GM10266 (cell line): ENCODE data around the gene KRT6C.

Experiments
- DNase-seq: peaks from one replicate; pipeline ENCODE4 v3.0.0; 2012; ENCODE audit errors: extremely low spot score
- CTCF ChIP-seq: IDR thresholded peaks from 2 replicates; pipeline ENCODE4 v1.5.1; 2012; ENCODE audit warnings: mild to moderate bottlenecking, low read depth; ENCODE audit not compliant: control insufficient read depth, insufficient read depth; ENCODE audit errors: missing control alignments

KRT6C gene

GRCh38 chr12:52518574-52519386 lies 45.2 kb upstream of the KRT6C start:
- no peak for TF ChIP-seq CTCF
- DNase-seq: no peak

GRCh38 chr12:52517888-52518287 lies 44.3 kb upstream of the KRT6C start:
- DNase-seq: no peak
- no peak for TF ChIP-seq CTCF

- DNase-seq: no peak
- no peak for TF ChIP-seq CTCF
These were observed 43.6 kb upstream of the KRT6C start for GRCh38 chr12:52517005-52517835.

GRCh38 chr12:52515927-52516831 lies 42.6 kb upstream of the KRT6C start:
- no peak for DNase-seq
- no peak for TF ChIP-seq CTCF

GRCh38 chr12:52515319-52515646 lies 41.7 kb upstream of the KRT6C start:
- no peak for DNase-seq
- TF ChIP-seq CTCF: no peak

GRCh38 chr12:52514471-52515318 lies 41.1 kb upstream of the KRT6C start:
- no peak for TF ChIP-seq CTCF
- DNase-seq: no peak
